ENCODE measurements around the gene ASAH2. TPM values are rescaled to one million over a fixed set of nuclear protein-coding genes. Genes with fewer than 3 reads are reported as not detected.

ASAH2 gene
- total and polyA plus RNA-seq, 2 experiments from 2014 or later, result 3.8 to 7.9 TPM

- WGBS (ENCODE audit: low lambda C conversion rate, missing lambda C conversion rate), result 80% methylated on average over 2 of the region's 2 CpGs
- H3K4me1 ChIP-seq (ENCODE audit: insufficient read depth), result peaks cover 14% of the 10 kb centered on the region
- H3K27ac ChIP-seq, result no peak overlapping the region
- no peak overlapping the region for H3K4me3 ChIP-seq
- no peak overlapping the region for H3K4me2 ChIP-seq
- H3K79me2 ChIP-seq, result no peaks in the 10 kb centered on the region
- no peaks in the 10 kb centered on the region for H3K36me3 ChIP-seq (replicated peaks; ENCODE audit: insufficient read depth, low read depth)
- H3K9me2 ChIP-seq (replicated peaks; ENCODE audit: insufficient read depth), result no peaks in the 10 kb centered on the region
- H3K27me3 ChIP-seq, result no peaks in the 10 kb centered on the region
- TF ChIP-seq CTCF (IDR thresholded peaks at IDR 0.05; ENCODE audit: poor library complexity) (no peak), EZH2 (IDR thresholded peaks at IDR 0.05; ENCODE audit: borderline replicate concordance) (no peak), EZH2phosphoT487 (IDR thresholded peaks at IDR 0.05; ENCODE audit: low read depth, severe bottlenecking, unreplicated experiment) (no peak)
- H4K20me1 ChIP-seq (ENCODE audit: insufficient read depth, poor library complexity, severe bottlenecking), result no peaks in the 10 kb centered on the region
- no peaks in the 10 kb centered on the region for H3K9me3 ChIP-seq (ENCODE audit: low read depth)
- H2AFZ ChIP-seq, result no peak overlapping the region
- no peak for DNase-seq (ENCODE audit: low spot score)
These were observed 3.2 kb upstream of the ASAH2 start for GRCh38 chr10:50254479-50254878.

GRCh38 chr10:50250096-50250854, 1.0 kb downstream of the ASAH2 start:
- no peak for DNase-seq (ENCODE audit: low spot score)
- Histone ChIP-seq H3K9me2 (replicated peaks; ENCODE audit: insufficient read depth) (no peaks in the 10 kb centered on the region), H3K4me1 (ENCODE audit: insufficient read depth) (peaks cover 19% of the 10 kb centered on the region), H2AFZ (no peak overlapping the region), H3K36me3 (replicated peaks; ENCODE audit: insufficient read depth, low read depth) (no peaks in the 10 kb centered on the region), H4K20me1 (ENCODE audit: insufficient read depth, poor library complexity, severe bottlenecking) (no peaks in the 10 kb centered on the region), H3K9me3 (ENCODE audit: low read depth) (no peaks in the 10 kb centered on the region), H3K79me2 (no peaks in the 10 kb centered on the region), H3K4me3 (no peak overlapping the region), H3K27me3 (no peaks in the 10 kb centered on the region), H3K4me2 (peak overlapping the region; percentile 31), H3K27ac (peak overlapping the region; percentile 79)
- TF ChIP-seq EZH2phosphoT487 (IDR thresholded peaks at IDR 0.05; ENCODE audit: low read depth, severe bottlenecking, unreplicated experiment) (no peak), CTCF (IDR thresholded peaks at IDR 0.05; ENCODE audit: poor library complexity) (no peak), EZH2 (IDR thresholded peaks at IDR 0.05; ENCODE audit: borderline replicate concordance) (no peak)
- 68% methylated on average over 2 of the region's 2 CpGs for WGBS (ENCODE audit: low lambda C conversion rate, missing lambda C conversion rate)

- Histone ChIP-seq H3K9me3 (ENCODE audit: low read depth) (no peaks in the 10 kb centered on the region), H3K79me2 (no peaks in the 10 kb centered on the region), H3K36me3 (replicated peaks; ENCODE audit: insufficient read depth, low read depth) (no peaks in the 10 kb centered on the region), H3K4me2 (no peak overlapping the region), H3K27me3 (no peaks in the 10 kb centered on the region), H3K4me1 (ENCODE audit: insufficient read depth) (peaks cover 29% of the 10 kb centered on the region), H3K9me2 (replicated peaks; ENCODE audit: insufficient read depth) (no peaks in the 10 kb centered on the region), H2AFZ (no peak overlapping the region), H4K20me1 (ENCODE audit: insufficient read depth, poor library complexity, severe bottlenecking) (no peaks in the 10 kb centered on the region), H3K27ac (peak overlapping the region; percentile 79), H3K4me3 (no peak overlapping the region)
- 84% methylated on average over 5 of the region's 5 CpGs for WGBS (ENCODE audit: low lambda C conversion rate, missing lambda C conversion rate)
- TF ChIP-seq EZH2phosphoT487 (IDR thresholded peaks at IDR 0.05; ENCODE audit: low read depth, severe bottlenecking, unreplicated experiment) (no peak), EZH2 (IDR thresholded peaks at IDR 0.05; ENCODE audit: borderline replicate concordance) (no peak), CTCF (IDR thresholded peaks at IDR 0.05; ENCODE audit: poor library complexity) (no peak)
- no peak for DNase-seq (ENCODE audit: low spot score)
These were observed 2.7 kb downstream of the ASAH2 start for GRCh38 chr10:50248598-50248997.

All from hepatocyte (in vitro differentiated cells).